ENCODE data around the gene NEIL1.

Gene NEIL1

DNA sequence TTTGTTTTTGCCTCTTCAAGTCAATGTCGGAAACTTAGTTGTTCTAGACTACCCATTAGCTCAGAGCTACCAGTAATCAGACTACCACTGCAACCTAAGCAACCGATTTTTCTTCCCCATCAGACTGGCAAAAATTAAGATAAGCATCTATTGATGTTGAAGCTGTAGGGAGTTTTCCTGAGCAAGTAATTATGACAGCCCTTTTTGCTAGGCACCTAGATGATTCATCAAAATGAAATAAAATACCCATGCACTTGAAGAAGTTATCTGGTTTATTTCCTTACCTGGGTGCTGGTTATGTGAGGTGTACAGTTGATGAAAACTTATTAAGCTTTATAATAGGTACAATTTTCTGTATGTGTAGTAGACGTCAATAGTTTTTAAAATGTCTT, 11.5 kb upstream of the NEIL1 start:
- Histone ChIP-seq H3K27me3 (ENCODE audit: insufficient read depth, low read depth) (no peaks in the 10 kb centered on the region), H3K4me1 (ENCODE audit: low read depth, poor library complexity, severe bottlenecking) (peaks cover 20% of the 10 kb centered on the region), H4K20me1 (ENCODE audit: insufficient read depth) (no peaks in the 10 kb centered on the region), H3K36me3 (ENCODE audit: insufficient read depth) (no peaks in the 10 kb centered on the region), H3K4me2 (peak overlapping the region; percentile 66), H3K27ac (0 out of 2 replicates have a peak overlapping the region, but pooled peaks have one; percentile 25), H2AFZ (ENCODE audit: low read depth) (peak overlapping the region; percentile 99), H3K9ac (no peak overlapping the region; the same call in 1 of the 2 replicates), H3K4me3 (IDR thresholded peaks at IDR 0.05; ENCODE audit: insufficient read depth, low read depth, low read length) (no peak overlapping the region), H3K79me2 (ENCODE audit: insufficient read depth, low read depth) (peaks cover 7% of the 10 kb centered on the region; the same call in 1 of the 2 replicates)
- TF ChIP-seq, protein P1, sequence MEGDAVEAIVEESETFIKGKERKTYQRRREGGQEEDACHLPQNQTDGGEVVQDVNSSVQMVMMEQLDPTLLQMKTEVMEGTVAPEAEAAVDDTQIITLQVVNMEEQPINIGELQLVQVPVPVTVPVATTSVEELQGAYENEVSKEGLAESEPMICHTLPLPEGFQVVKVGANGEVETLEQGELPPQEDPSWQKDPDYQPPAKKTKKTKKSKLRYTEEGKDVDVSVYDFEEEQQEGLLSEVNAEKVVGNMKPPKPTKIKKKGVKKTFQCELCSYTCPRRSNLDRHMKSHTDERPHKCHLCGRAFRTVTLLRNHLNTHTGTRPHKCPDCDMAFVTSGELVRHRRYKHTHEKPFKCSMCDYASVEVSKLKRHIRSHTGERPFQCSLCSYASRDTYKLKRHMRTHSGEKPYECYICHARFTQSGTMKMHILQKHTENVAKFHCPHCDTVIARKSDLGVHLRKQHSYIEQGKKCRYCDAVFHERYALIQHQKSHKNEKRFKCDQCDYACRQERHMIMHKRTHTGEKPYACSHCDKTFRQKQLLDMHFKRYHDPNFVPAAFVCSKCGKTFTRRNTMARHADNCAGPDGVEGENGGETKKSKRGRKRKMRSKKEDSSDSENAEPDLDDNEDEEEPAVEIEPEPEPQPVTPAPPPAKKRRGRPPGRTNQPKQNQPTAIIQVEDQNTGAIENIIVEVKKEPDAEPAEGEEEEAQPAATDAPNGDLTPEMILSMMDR (conservative IDR thresholded peaks at IDR 0.05; ENCODE audit: low read depth, low read length): no peak

- H3K27me3 ChIP-seq (ENCODE audit: insufficient read depth, low read depth): no peaks in the 10 kb centered on the region
- H3K27ac ChIP-seq: peak within 1 kb of the TSS; percentile 25; the same call in 1 of the 2 replicates
- H2AFZ ChIP-seq (ENCODE audit: low read depth): peak within 1 kb of the TSS; percentile 99
- peak within 1 kb of the TSS; percentile 65 for H3K9ac ChIP-seq
- H3K79me2 ChIP-seq (ENCODE audit: insufficient read depth, low read depth): peaks cover 7% of the 10 kb centered on the region; the same call in 1 of the 2 replicates
- no peaks in the 10 kb centered on the region for H3K36me3 ChIP-seq (ENCODE audit: insufficient read depth)
- H3K4me1 ChIP-seq (ENCODE audit: low read depth, poor library complexity, severe bottlenecking): peaks cover 20% of the 10 kb centered on the region
- TF ChIP-seq, protein P1 (conservative IDR thresholded peaks at IDR 0.05; ENCODE audit: low read depth, low read length): no peak
- H3K4me3 ChIP-seq (IDR thresholded peaks at IDR 0.05; ENCODE audit: insufficient read depth, low read depth, low read length): no peak within 1 kb of the TSS
- peak within 1 kb of the TSS; percentile 66 for H3K4me2 ChIP-seq
- H4K20me1 ChIP-seq (ENCODE audit: insufficient read depth): no peaks in the 10 kb centered on the region
Measured at GRCh38 chr15:75335705-75336355, 11.0 kb upstream of the NEIL1 start, which contains the start of gene COMMD4. COMMD4 (plus strand) TSS chr15:75336063; CDS start chr15:75336090, 27 bp downstream.

DNA sequence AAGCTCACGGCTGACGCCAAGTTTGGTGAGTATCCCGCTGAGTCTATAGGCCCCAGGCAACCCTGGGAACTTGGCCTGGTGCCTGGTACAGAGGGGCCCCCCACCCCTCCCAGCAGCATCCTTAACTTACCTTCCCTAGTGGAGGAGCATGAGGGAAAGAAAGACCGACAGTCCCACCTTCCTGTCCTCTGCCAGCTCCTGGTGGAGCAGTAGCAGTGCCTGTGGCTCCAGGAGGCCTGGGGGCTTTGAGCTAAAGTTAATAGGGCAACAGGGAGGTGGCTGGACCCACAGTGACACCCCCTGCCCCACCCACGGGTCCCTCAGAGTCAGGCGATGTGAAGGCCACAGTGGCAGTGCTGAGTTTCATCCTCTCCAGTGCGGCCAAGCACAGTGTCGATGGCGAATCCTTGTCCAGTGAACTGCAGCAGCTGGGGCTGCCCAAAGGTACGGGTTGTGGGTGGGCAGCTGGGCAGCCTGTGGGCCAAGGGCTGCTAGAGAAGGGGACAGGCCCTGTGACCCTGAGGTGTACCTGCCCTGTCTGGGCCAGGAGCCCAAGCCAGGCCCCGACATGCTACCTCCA, 8.1 kb upstream of the NEIL1 start:
- peaks cover 7% of the 10 kb centered on the region; the same call in 1 of the 2 replicates for H3K79me2 ChIP-seq (ENCODE audit: insufficient read depth, low read depth)
- no peak overlapping the region for H3K4me3 ChIP-seq (IDR thresholded peaks at IDR 0.05; ENCODE audit: insufficient read depth, low read depth, low read length)
- no peaks in the 10 kb centered on the region for H3K36me3 ChIP-seq (ENCODE audit: insufficient read depth)
- TF ChIP-seq, protein P1 (conservative IDR thresholded peaks at IDR 0.05; ENCODE audit: low read depth, low read length): no peak
- no peaks in the 10 kb centered on the region for H3K27me3 ChIP-seq (ENCODE audit: insufficient read depth, low read depth)
- H3K4me2 ChIP-seq: no peak overlapping the region
- no peaks in the 10 kb centered on the region for H4K20me1 ChIP-seq (ENCODE audit: insufficient read depth)
- no peak overlapping the region for H3K27ac ChIP-seq
- no peak overlapping the region for H3K9ac ChIP-seq
- H2AFZ ChIP-seq (ENCODE audit: low read depth): no peak overlapping the region
- peaks cover 17% of the 10 kb centered on the region for H3K4me1 ChIP-seq (ENCODE audit: low read depth, poor library complexity, severe bottlenecking)

DNA sequence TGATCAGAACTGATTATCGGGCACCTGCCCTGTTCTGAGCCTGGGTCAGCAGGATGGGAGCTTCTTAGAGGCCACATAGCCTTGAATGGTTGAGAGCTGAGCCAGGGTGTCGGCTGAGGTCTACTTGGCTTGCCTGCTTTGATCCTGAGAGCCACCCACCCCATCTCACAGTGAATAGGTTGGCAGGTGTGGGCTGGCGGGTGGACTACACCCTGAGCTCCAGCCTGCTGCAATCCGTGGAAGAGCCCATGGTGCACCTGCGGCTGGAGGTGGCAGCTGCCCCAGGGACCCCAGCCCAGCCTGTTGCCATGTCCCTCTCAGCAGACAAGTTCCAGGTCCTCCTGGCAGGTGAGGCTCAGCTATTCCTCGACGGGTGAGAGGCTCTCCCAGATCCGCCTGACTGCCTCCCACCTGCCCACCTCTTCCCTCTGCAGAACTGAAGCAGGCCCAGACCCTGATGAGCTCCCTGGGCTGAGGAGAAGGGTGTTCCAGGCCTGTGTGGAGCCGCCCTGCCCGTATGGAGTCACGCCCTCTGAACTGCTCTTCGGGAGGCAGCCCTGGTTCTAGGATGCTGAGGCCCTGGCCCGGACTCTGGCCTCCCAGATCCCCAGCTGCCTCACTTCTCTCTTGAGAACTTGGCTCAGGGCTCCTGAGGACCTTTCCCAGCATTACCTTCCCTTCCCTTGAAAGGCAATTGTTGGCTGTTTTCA, 7.2 kb upstream of the NEIL1 start:
- Histone ChIP-seq H3K27ac (no peak overlapping the region), H3K79me2 (ENCODE audit: insufficient read depth, low read depth) (peaks cover 7% of the 10 kb centered on the region; the same call in 1 of the 2 replicates), H4K20me1 (ENCODE audit: insufficient read depth) (no peaks in the 10 kb centered on the region), H3K27me3 (ENCODE audit: insufficient read depth, low read depth) (no peaks in the 10 kb centered on the region), H3K9ac (no peak overlapping the region), H3K4me1 (ENCODE audit: low read depth, poor library complexity, severe bottlenecking) (peaks cover 16% of the 10 kb centered on the region), H2AFZ (ENCODE audit: low read depth) (no peak overlapping the region), H3K36me3 (ENCODE audit: insufficient read depth) (no peaks in the 10 kb centered on the region), H3K4me2 (no peak overlapping the region), H3K4me3 (IDR thresholded peaks at IDR 0.05; ENCODE audit: insufficient read depth, low read depth, low read length) (no peak overlapping the region)
- TF ChIP-seq, protein P1 (conservative IDR thresholded peaks at IDR 0.05; ENCODE audit: low read depth, low read length): no peak
